NCI-H1694 treated with DMSO at 0.1 percent for 48 hours (cell line): ENCODE measurements around the gene ZNF496.
A peak's percentile ranks its signal among the peaks of the same experiment; 100 is the strongest.
"Not testable (repeated sequence)": the region's sequence is repeated elsewhere in the genome, so short reads cannot be mapped to it uniquely, and the experiment has no call there.

Source experiments
- DNase-seq: peaks from one replicate; lab custom pipeline; 2025; lab: John Stamatoyannopoulos, UW

Gene ZNF496

GRCh38 chr1:247358920-247359319 is 27.3 kb upstream of the ZNF496 start:
- DNase-seq, result no peak

- no peak for DNase-seq
Observed at GRCh38 chr1:247357781-247358211, 26.1 kb upstream of the ZNF496 start.

DNA sequence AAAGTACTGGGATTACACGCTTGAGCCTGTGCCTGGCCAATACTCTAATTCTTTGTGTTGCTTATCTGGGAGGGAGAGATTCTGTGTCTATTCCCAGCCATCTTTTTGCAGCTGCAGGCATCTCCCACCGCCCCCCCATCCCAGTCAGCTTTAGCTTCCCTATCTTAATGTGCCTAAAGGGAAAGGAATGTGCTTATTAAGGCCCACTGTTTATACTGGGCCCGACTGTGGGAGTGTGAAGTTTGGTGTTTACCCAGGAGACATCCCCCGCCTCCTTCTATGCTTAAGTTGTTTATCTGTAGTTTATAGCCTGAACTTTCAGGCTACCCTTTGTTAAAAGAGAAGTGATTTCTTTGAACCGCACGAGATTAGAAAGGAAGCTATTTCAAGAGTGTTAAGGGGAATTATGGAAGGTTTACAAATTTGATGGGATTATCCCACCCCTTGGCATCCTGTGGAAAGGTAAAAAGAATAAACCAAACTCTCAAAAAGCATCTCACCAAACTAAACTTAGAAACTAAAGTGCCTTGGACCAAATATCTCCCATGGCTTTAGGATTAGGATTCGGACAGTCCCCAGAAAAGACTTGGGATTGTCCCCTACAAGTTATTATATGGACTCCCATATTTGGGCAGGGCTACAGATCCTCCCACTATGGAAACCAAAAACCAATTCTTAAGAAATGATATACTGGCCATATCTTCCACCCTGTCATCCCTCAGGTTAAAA is 25.5 kb upstream of the ZNF496 start:
- DNase-seq, result no peak

DNA sequence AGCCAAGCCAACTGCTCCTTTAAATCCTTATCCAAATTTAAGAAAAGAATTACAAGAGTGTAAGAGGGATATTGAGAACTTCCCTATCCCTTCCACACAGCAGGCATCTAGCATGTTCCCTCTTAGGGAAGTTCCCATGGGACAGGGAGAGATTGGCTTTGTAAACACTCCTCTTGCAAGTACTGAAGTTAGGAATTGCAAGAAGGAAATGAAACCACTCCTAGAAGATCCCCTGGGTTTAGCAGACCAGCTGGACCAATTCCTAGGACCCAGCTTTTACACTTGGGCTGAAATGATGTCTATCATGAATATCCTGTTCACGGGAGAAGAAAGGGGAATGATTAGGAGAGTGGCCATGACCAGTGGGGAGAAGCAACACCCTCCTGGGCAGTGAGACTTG is 23.5 kb upstream of the ZNF496 start:
- DNase-seq, result not testable (repeated sequence)

- no peak for DNase-seq
Observed at GRCh38 chr1:247352175-247352574, 20.5 kb upstream of the ZNF496 start.

GRCh38 chr1:247350587-247350986 is 18.9 kb upstream of the ZNF496 start:
- DNase-seq, result no peak

- no peak for DNase-seq
Observed at GRCh38 chr1:247347477-247348222, 16.0 kb upstream of the ZNF496 start.

DNA sequence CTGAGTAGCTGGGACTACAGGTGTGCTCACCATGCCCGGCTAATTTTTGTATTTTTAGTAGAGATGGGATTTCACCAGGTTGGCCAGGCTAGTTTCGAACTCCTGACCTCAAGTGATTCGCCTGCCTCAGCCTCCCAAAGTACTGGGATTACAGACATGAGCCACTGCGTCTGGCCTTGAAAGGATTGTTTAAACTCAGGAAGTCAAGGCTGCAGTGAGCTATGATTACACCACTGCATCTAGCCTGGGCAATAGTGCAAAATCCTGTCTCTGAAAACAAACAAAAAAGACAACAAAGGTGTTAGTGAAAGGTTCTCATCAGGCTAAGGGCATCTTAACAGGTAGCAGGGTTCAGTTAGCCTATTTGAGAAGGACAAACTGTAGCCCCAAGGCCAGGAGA is 14.2 kb upstream of the ZNF496 start:
- no peak for DNase-seq

DNA sequence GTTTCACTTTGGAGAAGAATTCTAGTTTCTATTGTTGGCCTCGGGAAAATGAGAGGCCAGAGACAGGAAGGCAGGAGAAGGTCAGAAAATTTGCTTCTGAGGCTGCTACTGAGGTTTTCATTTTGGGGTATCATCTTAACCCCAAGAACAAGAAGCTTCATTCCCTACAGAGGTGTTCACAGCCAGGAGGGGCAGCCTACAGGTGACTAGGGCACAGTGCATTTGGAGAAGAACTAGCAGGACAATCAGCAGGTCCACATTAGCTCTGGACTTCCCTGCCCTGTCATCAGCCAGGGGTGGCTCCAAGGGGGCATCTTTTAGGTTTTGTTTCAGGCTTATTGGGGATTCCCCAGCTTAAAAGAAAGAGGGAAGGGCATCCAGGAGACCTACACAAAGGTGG is 12.1 kb upstream of the ZNF496 start:
- no peak for DNase-seq

GRCh38 chr1:247338723-247339275 is 7.1 kb upstream of the ZNF496 start:
- no peak for DNase-seq

DNA sequence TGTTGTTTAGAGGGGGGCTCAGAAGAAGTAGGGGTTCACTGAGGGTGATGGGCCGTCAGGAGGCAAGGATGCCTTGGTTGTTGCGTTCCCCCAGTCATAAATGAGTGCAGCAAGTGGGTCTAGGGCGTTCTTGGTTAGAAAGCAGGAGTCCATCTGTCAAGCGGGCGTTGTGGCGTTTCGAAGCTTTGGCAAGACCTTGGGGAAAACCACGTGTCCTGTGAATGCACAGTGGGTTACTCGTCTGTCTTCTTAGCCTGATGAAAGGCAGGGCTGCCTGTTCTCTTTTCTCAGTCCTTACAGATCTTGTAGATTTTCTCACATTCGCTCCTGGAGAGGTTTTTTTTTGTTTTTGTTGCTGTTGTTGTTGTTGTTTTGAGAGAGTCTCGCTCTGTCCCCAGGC is 6.3 kb upstream of the ZNF496 start:
- DNase-seq, result no peak

DNA sequence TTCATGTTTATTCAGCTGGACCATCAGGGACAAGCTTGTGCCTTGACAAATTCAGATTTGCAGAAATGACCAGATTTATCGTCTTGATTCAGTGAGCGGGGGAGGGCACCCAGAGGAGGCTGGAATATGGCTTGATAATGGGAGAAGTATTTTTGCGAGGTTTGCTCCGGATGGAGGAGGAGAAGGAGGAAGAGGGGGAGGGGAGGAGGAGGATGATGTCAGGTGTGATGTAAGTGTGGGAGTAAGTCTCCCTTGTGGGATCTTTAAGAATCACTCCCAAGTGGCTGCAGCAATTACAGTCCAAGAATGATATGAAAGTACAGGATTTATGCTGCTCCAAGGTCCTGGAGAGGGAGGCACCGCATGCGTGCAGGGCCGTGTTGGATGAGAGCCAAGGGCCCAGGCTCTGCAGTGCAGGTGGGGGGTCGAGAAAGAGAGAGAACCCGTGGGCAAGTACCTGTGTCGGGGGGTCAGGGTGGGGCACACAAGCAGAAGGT is 5.6 kb upstream of the ZNF496 start:
- DNase-seq, result no peak

- DNase-seq, result no peak
Observed at GRCh38 chr1:247336390-247336789, 4.7 kb upstream of the ZNF496 start.

DNA sequence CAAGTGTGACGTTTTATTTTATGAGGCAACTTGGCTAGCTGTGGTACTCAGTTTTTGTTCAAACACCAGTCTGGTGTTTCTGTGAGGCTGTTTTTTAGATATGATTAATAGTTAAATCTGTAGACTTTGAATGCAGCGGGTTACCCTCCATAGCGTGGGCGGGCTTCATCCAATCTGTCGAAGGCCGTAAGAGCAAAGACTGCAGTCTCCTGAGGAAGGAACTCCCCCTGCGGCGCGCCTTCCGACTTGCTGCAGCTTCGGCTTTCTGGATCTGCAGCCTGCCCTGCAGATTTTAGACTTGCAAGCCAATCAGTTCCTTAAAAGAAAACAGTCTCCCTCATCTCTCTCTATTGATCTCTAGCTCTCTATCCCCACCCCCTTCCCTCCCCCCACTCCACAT is 4.2 kb upstream of the ZNF496 start:
- DNase-seq, result no peak

- DNase-seq, result no peak
Observed at GRCh38 chr1:247334378-247335133, 2.9 kb upstream of the ZNF496 start.

- DNase-seq, result no peak
Observed at GRCh38 chr1:247332623-247333361, 1.1 kb upstream of the ZNF496 start.

DNA sequence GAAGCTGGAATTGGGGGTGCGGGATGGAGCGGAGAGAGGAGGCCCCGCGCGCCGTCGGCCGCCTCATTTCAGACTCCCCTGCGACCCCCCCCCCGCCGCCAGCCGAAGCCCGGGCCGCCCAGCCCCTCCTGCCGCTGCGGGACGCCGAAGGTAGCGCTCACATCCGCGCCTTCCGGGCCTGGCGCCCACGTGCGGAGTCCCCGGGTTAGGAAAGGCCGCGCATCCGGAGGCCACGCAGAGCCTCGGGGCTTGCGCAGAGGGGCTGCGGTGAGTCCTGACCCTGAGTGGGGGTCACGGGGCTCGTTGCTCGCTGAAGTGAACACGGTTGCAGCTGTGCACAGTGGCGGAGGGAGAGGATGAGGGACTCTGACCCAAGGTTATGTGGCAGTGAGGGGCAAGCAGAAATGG is 552 bp upstream of the ZNF496 start:
- no peak for DNase-seq

DNA sequence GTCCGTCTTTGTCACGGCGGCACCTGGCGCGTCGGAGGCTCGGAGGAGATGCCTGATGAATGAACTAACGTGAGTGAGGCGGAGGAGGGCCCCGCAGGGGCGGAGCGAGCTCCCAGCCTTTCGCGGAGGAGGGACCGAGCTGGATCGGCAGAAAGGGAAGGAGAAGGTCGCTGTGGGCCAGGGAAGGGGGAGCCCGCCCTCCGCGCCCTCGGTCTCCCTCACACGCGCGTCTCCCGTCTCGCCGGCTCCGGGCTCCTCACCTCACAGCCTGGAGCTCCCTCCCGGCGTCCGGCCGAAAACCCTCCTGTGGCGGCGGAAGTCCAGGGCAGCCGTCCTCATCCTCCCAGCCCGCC is 519 bp downstream of the ZNF496 start:
- DNase-seq, result peak; percentile 35

DNA sequence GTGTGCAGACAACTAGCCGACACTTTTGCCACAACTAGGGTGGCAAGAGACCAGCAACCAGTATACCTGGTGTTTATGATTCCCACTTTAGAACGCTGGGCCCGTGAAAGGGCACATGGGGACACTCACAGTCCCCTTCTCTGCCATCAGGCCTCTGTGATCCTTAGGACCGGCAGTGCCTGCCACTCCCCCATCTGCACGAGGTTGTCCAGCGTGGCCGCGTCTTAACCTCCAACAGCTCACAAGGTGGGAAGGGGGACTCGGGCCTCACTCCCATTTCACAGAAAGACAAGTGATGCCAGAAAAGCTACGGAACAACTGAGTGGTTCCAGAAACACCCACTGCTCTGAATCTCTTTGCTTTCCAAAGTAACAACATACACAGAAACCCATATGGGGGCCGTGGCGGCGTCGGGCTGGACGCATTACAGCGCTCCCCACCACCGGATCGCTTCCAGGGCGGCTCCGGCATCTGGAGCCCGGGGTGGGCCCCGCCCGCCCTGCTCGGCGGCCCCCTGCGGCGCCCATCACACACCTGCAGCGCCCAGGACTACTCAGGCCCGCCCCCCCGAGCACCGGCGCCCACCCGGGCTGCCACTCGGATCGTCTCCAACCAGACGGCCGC is 1.0 kb downstream of the ZNF496 start:
- no peak for DNase-seq

- DNase-seq, result no peak
Observed at GRCh38 chr1:247329097-247329617, 2.5 kb downstream of the ZNF496 start.

DNA sequence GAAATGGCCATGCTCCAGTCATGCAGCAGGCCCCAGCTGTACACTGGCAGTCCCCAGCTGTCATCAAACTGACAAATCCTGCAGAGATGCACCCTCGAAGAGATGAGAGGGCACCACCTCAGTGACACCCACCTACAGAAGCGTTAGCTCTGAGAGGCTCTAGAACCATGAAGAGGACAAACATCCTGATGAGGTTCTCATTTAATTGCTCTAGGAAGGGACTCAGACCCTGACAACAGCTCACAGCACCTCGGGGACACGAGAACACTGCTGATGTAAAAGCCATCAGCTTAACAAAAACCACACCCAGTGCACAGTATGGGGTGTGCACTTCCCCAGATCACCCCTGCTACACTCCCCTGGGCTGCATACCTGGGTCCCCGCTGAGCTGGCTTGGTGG is 3.4 kb downstream of the ZNF496 start:
- no peak for DNase-seq
